Calu3 (cell line): ENCODE data around the gene DNAJA4. TPM values are rescaled to one million over a fixed set of nuclear protein-coding genes. Genes with fewer than 3 reads are reported as not detected.

Experiments used
- Bru-seq: library from RNA; stranded (reverse); fragments of 400-500 nt; gene quantifications from one replicate; lab custom pipeline; 2021; lab: Mats Ljungman, UMichigan
- BruChase-seq, 2 experiments: library from RNA; stranded (reverse); fragments of 400-500 nt; gene quantifications; one replicate each; lab custom pipeline; 2021; lab: Mats Ljungman, UMichigan
- BruUV-seq: library from RNA; stranded (reverse); fragments of 400-500 nt; replicated peaks from 2 replicates; lab custom pipeline; 2021; lab: Mats Ljungman, UMichigan
- CTCF ChIA-PET: fragments of 300-600 bp; sonication (Branson Sonifier 250); formaldehyde crosslinking; loops from one replicate; lab custom pipeline; 2022; ENCODE audit warnings: antibody characterized with exemption; lab: Charles Lee
- DNase-seq: peaks from one replicate; pipeline ENCODE4 v3.0.0; 2022
- H3K27ac Mint-ChIP-seq: one replicate; pipeline ENCODE4 v1.8.0; 2022; ENCODE audit warnings: mixed read lengths; ENCODE audit not compliant: unreplicated experiment
- H3K27me3 Mint-ChIP-seq: one replicate; pipeline ENCODE4 v1.8.0; 2022; ENCODE audit warnings: mixed read lengths; ENCODE audit not compliant: unreplicated experiment
- H3K36me3 Mint-ChIP-seq: one replicate; pipeline ENCODE4 v1.8.0; 2022; ENCODE audit warnings: mild to moderate bottlenecking, moderate library complexity, mixed read lengths; ENCODE audit not compliant: insufficient read depth, unreplicated experiment
- H3K4me1 Mint-ChIP-seq: one replicate; pipeline ENCODE4 v1.8.0; 2022; ENCODE audit warnings: mild to moderate bottlenecking, low read depth, mixed read lengths; ENCODE audit not compliant: unreplicated experiment
- H3K4me3 Mint-ChIP-seq: one replicate; pipeline ENCODE4 v1.8.0; 2022; ENCODE audit warnings: mild to moderate bottlenecking, low read depth, moderate library complexity, mixed read lengths; ENCODE audit not compliant: unreplicated experiment
- H3K9me3 Mint-ChIP-seq: one replicate; pipeline ENCODE4 v1.8.0; 2022; ENCODE audit warnings: low read depth, mixed read lengths; ENCODE audit not compliant: unreplicated experiment
- intact Hi-C: fragments of 100-400 bp; cut with micrococcal nuclease; formaldehyde crosslinking; loops from one replicate; pipeline ENCODE4 v1.10.0; 2022; ENCODE audit not compliant: unreplicated experiment
- long read RNA-seq: library from polyadenylated mRNA; stranded (forward); transcript quantifications from one replicate; pipeline ENCODE4 v2.0.0, GENCODE V29; 2022
- total RNA-seq: library from RNA; stranded (reverse); gene quantifications from 2 replicates; pipeline ENCODE4 v1.2.3, GENCODE V29; 2022
- TF ChIP-seq, protein P1 (sequence below): fragments of 200-600 bp; IDR thresholded peaks from one replicate; pipeline ENCODE4 v1.8.0; 2022; ENCODE audit warnings: antibody characterized with exemption; ENCODE audit not compliant: unreplicated experiment

Gene DNAJA4
- total RNA-seq (52.1 and 53.6 TPM in 2 replicates), Bru-seq, nascent RNA (percentile 78 among the genes with signal in this experiment), BruChase-seq, experiment 1, labeled RNA remaining after a 6-hour chase (percentile 85 among the genes with signal in this experiment), BruChase-seq, experiment 2, labeled RNA remaining after a 2-hour chase (percentile 82 among the genes with signal in this experiment)
- long read RNA-seq, transcript DNAJA4-202 (7 exons, 3,116 nt): major isoform, 10 of 26 reads
- long read RNA-seq, transcript DNAJA4-203 (8 exons, 3,245 nt): minor isoform, 8 of 26 reads
- long read RNA-seq, partial matches to known transcripts: 0 of 26 reads
- long read RNA-seq, other reads (novel, unspliced or antisense): 7 of 26 reads

DNA sequence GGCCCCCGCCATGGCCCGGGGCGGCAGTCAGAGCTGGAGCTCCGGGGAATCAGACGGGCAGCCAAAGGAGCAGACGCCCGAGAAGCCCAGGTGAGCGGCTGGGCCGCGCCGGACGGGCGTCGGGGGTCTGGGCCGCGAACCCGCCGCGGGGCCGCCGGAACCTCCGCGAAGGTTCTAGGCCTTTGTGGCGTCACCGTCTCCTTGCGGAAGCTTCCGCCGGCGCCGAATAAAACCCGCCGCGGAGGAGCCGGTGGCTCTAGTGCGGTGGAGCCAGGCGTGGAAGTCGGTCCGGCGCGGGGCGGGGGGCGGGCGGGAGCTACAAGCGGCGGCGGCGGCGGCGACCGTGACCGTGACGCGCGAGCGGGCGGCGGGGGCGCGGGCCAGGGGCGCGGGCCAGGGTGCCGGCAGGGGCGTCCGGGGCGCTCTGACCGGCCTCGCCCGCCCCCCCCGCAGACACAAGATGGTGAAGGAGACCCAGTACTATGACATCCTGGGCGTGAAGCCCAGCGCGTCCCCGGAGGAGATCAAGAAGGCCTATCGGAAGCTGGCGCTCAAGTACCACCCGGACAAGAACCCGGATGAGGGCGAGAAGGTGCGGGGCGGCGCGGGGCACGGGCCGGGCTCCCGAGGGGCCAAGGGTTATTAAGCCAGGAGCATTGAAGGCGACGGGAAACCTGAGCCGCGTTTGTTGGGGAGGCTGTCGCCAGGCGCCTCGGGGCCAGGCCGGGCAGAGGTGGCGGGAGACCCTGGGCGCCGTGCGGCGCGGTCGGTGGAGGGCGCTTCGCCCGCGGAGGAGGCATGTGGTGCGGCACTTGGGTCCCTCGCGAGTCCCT, at the start of gene DNAJA4:
Gene DNAJA4, plus strand, starts transcription at position 259 of the 833 bp plus-strand sequence. Its CDS starts 202 bp downstream, at position 461.
- CTCF ChIA-PET: no interaction called here
- TF ChIP-seq, protein P1, sequence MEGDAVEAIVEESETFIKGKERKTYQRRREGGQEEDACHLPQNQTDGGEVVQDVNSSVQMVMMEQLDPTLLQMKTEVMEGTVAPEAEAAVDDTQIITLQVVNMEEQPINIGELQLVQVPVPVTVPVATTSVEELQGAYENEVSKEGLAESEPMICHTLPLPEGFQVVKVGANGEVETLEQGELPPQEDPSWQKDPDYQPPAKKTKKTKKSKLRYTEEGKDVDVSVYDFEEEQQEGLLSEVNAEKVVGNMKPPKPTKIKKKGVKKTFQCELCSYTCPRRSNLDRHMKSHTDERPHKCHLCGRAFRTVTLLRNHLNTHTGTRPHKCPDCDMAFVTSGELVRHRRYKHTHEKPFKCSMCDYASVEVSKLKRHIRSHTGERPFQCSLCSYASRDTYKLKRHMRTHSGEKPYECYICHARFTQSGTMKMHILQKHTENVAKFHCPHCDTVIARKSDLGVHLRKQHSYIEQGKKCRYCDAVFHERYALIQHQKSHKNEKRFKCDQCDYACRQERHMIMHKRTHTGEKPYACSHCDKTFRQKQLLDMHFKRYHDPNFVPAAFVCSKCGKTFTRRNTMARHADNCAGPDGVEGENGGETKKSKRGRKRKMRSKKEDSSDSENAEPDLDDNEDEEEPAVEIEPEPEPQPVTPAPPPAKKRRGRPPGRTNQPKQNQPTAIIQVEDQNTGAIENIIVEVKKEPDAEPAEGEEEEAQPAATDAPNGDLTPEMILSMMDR: peak; percentile 28
- no peaks in the 10 kb centered on the region for H3K9me3 Mint-ChIP-seq
- peaks cover 34% of the 10 kb centered on the region for H3K36me3 Mint-ChIP-seq
- intact Hi-C loops: no loop called here
- peaks cover 31% of the 10 kb centered on the region for H3K4me1 Mint-ChIP-seq
- DNase-seq: peak; percentile 68
- peak within 1 kb of the TSS; percentile 72 for H3K4me3 Mint-ChIP-seq
- peak within 1 kb of the TSS; percentile 47 for H3K27ac Mint-ChIP-seq
- no TSS peak for BruUV-seq
- no peaks in the 10 kb centered on the region for H3K27me3 Mint-ChIP-seq

DNA sequence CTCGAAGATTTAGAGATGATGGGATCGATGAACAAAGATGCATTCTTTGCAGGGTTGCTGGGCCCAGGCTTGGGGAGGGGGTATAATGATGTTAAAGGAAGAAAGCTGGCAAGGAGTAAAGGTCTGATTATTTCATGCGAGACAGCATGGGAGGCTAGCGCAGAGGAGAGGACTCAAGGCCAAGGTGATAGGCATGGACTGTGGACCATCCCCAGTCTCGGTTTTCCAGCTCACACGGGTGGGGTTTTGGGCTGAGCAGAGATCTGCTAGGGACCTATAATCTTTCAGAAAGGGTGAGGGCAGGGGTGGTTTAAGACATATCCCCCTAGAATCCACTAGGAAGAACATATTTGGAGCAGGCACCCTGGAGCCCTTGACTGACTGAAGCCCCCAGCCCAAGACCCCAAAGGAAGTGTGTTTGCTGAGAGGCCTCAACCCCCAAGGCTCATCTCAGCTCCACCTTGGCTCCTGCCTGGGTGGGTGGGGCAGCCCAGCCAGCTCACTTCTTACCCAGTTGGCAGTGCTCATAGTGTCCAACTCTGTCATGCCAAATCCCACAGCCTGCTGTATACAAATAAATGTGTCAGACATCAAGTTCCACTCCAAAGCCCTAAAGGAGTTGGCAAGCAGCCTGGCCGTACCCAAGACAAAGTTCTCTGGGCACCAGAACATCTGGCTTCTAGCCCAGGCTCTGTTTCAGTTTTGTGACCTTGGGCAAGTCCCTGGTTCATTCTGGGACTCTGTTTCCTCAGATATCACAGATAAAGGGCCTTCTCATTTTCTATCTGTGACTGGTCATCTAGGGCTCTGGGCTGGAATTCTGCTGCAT, 47.9 kb upstream of the DNAJA4 start:
- Mint-ChIP-seq H3K4me1 (peaks cover 47% of the 10 kb centered on the region), H3K36me3 (peaks cover 4% of the 10 kb centered on the region), H3K4me3 (no peak overlapping the region), H3K27me3 (no peaks in the 10 kb centered on the region), H3K9me3 (no peaks in the 10 kb centered on the region), H3K27ac (no peak overlapping the region)
- BruUV-seq: no TSS peak
- intact Hi-C loops: no loop called here
- CTCF ChIA-PET: interaction anchor here (0.6 to 1.1 kb wide), 3 partner anchors 11 to 86 kb away, joined by 3 to 4 read pairs (median 3); partner anchors contain the start of gene CIB2
- DNase-seq: peak; percentile 77
- TF ChIP-seq, protein P1: no peak

DNA sequence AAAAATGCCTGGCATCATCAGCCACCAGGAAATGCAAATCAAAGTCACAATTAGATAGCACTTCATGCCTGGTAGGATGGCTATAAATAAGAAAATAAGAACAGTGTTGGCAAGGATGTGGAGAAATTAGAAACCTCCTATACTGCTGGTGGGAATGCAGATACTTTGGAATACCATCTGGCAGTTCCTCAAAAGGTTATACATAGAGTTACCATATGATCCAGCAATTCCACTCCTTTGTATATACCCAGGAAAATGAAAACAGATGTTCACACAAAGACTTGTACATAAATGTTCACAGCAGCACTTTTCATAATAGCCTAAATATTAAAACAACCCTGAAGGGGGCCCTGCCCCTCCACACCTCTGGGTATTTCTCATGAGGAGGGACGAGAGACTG, 43.6 kb upstream of the DNAJA4 start:
- Mint-ChIP-seq H3K9me3 (peaks cover under 1% of the 10 kb centered on the region), H3K4me1 (peaks cover 16% of the 10 kb centered on the region), H3K36me3 (peaks cover 4% of the 10 kb centered on the region), H3K4me3 (no peak overlapping the region), H3K27me3 (no peaks in the 10 kb centered on the region), H3K27ac (no peak overlapping the region)
- no peak for DNase-seq
- no TSS peak for BruUV-seq
- intact Hi-C loops: no loop called here
- CTCF ChIA-PET: no interaction called here
- TF ChIP-seq, protein P1: no peak

DNA sequence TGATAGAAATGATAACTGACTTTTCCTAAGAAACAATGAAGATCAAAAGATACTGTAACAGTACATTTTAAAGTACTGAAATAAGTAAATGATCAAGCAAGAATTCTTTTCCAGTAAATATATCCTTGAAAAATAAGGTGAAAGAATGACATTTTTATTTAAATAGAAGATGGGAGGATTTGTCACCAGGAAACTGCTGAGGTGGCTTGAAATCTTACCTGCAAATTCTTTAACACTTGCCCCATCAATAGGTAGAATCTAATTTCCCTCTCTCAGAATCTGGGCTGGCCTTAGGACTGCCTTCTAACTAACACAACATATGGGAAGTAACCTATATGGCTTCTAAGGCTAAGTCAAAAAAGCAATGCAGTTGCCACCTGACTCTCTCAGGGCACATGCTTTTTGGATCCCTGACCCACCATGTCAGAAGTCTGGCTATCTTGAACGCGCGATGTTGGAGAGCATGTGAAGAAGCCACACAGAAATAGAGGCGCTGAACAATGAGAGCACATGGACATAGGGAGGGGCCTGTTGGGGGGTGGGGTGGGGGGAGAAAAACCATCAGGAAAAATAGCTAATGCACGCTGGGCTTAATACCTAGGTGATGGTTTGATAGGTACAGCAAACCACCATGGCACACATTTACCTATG, 41.5 kb upstream of the DNAJA4 start:
- Mint-ChIP-seq H3K9me3 (peaks cover 2% of the 10 kb centered on the region), H3K27me3 (no peaks in the 10 kb centered on the region), H3K4me3 (no peak overlapping the region), H3K4me1 (no peaks in the 10 kb centered on the region), H3K27ac (no peak overlapping the region), H3K36me3 (no peaks in the 10 kb centered on the region)
- intact Hi-C loops: no loop called here
- DNase-seq: no peak
- TF ChIP-seq, protein P1: no peak
- CTCF ChIA-PET: no interaction called here
- no TSS peak for BruUV-seq
